Uterus (tissue), 2 donors: ENCODE results near the gene GTPBP2.

Experiments
- POLR2A ChIP-seq, 2 donors: fragments of 450-650 bp; IDR thresholded peaks; one replicate each; pipeline ENCODE4 v1.6.1; 2016; ENCODE audit warnings: antibody characterized with exemption in 2 of 2, mild to moderate bottlenecking in 1 of 2, moderate library complexity in 1 of 2
- TF ChIP-seq, protein P1 (sequence below), 4 experiments: fragments of 200-600 bp in 2 of 4; fragments of 450-650 bp in 2 of 4; sonication (generic) in 2 of 4; IDR thresholded peaks; one replicate each; pipeline ENCODE4 v1.5.1; 2016 to 2019; ENCODE audit warnings: antibody characterized with exemption in 4 of 4, mild to moderate bottlenecking in 2 of 4, moderate library complexity in 1 of 4

- TF ChIP-seq POLR2A (IDR thresholded peaks at IDR 0.05) = peak; percentile 63 to 67
- TF ChIP-seq, protein P1, sequence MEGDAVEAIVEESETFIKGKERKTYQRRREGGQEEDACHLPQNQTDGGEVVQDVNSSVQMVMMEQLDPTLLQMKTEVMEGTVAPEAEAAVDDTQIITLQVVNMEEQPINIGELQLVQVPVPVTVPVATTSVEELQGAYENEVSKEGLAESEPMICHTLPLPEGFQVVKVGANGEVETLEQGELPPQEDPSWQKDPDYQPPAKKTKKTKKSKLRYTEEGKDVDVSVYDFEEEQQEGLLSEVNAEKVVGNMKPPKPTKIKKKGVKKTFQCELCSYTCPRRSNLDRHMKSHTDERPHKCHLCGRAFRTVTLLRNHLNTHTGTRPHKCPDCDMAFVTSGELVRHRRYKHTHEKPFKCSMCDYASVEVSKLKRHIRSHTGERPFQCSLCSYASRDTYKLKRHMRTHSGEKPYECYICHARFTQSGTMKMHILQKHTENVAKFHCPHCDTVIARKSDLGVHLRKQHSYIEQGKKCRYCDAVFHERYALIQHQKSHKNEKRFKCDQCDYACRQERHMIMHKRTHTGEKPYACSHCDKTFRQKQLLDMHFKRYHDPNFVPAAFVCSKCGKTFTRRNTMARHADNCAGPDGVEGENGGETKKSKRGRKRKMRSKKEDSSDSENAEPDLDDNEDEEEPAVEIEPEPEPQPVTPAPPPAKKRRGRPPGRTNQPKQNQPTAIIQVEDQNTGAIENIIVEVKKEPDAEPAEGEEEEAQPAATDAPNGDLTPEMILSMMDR (IDR thresholded peaks at IDR 0.05) = no peak
Observed at GRCh38 chr6:43635387-43636307, 6.6 kb upstream of the GTPBP2 start, which contains the start of gene MAD2L1BP.
